ENCODE data around the gene C20orf202. TPM values are rescaled to one million over a fixed set of nuclear protein-coding genes. Genes with fewer than 3 reads are reported as not detected.

The C20orf202 gene
- total and polyA plus RNA-seq, 8 donors = 0.76 to 1.7 (median 1.3) TPM; not detected in 1

DNA sequence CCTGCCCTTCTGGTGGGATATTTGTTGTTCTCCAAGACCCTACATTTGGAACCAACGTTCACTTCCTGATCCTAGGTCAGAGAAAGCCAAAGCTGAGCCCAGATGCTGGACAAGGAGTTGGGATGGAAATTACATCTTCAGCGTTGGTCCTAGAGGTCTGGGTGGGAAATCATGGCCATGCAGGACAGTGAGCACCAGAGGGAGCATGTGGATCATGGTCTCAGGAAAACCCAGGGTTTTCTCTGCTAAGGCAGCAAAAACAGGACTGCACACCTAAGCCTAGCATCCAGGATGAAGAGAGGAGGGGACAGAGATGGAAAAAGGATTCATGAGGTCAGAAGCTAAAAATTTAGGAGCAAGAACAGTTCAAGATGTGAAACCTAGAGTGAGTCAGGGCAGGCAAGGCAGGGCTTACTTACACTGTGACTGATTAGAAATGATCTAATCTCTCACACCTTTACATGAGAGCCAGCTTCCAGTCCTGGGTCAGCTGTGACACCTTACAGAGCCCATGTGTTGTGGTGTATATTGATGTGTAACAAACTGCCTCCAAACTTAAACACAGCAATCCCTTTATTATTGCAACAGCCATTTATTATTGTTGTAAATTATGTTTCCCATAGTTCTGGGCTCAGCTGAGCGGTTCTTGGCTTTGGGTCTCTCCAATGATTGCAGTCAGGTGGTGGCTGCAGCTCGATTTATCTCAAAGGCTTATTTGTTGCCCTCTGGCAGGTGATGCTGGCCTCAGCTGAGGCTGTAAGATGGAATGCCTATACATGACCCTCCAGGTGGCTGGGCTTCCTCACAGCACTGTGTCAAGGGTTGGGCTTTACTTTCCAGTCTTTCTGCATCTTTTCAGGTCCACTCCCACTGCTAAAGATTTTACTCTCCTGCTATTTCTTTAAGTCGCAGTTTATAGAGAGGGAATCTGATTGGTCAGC lies 6.5 kb downstream of the C20orf202 start:
- H3K4me3 ChIP-seq = no peak overlapping the region
- DNase-seq = no peak
- H3K27me3 ChIP-seq = peaks cover 0 to 4% of the 10 kb centered on the region in 2 donors
- no peak for ATAC-seq
- no peaks in the 10 kb centered on the region for H3K36me3 ChIP-seq
- H3K4me1 ChIP-seq = peaks cover 0 to 3% of the 10 kb centered on the region in 2 donors
- TF ChIP-seq, protein P1, sequence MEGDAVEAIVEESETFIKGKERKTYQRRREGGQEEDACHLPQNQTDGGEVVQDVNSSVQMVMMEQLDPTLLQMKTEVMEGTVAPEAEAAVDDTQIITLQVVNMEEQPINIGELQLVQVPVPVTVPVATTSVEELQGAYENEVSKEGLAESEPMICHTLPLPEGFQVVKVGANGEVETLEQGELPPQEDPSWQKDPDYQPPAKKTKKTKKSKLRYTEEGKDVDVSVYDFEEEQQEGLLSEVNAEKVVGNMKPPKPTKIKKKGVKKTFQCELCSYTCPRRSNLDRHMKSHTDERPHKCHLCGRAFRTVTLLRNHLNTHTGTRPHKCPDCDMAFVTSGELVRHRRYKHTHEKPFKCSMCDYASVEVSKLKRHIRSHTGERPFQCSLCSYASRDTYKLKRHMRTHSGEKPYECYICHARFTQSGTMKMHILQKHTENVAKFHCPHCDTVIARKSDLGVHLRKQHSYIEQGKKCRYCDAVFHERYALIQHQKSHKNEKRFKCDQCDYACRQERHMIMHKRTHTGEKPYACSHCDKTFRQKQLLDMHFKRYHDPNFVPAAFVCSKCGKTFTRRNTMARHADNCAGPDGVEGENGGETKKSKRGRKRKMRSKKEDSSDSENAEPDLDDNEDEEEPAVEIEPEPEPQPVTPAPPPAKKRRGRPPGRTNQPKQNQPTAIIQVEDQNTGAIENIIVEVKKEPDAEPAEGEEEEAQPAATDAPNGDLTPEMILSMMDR (IDR thresholded peaks at IDR 0.05) = no peak
- intact Hi-C loops (cut with DNase I) = no loop called here
- H3K27ac ChIP-seq = no peak overlapping the region
- H3K9me3 ChIP-seq = no peaks in the 10 kb centered on the region

DNA sequence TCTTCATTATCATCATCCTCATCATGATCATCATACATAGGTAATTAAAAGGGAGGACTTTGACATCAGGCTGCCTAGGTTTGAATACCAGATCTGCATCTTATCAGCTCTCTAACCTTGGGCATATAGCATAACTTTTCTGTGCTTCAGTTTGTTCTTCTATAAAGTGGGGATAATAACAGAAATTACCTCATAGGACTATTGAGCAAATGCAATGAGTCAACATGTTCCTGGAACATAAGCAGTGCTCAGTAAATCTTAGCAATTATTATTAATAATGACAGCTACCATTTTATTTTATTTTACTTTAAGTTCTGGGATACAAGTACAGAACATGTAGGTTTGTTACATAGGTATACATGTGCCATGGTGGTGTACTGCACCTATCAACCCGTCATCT lies 7.2 kb downstream of the C20orf202 start:
- ATAC-seq (no peak), DNase-seq (no peak)
- H3K36me3 ChIP-seq = no peaks in the 10 kb centered on the region
- peaks cover 0 to 3% of the 10 kb centered on the region in 2 donors for H3K4me1 ChIP-seq
- intact Hi-C loops (cut with DNase I) = no loop called here
- H3K4me3 ChIP-seq = no peak overlapping the region
- H3K27ac ChIP-seq = no peak overlapping the region
- TF ChIP-seq, protein P1 (IDR thresholded peaks at IDR 0.05) = no peak
- peaks cover 0 to 4% of the 10 kb centered on the region in 2 donors for H3K27me3 ChIP-seq
- no peaks in the 10 kb centered on the region for H3K9me3 ChIP-seq

DNA sequence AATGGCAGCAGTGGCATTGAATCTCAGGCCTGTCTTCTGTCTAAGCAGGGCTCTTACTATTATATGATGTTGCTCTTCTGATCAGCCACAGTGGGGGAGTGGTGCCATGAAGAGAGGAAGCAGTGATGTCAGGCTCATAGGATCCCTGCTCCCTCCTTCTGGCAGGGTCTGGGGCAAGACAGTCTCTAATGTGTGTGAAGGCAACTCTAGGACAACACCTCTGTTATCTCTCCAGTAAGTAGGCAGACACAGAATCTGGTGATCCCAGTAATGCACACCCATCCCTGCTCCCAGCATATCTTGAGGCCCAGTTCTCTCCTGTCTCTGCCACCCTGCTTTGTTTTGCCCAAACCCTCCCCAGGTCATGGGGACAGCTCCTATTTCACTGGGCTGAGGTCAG lies 8.8 kb downstream of the C20orf202 start:
- intact Hi-C loops (cut with DNase I) = no loop called here
- Histone ChIP-seq H3K9me3 (no peaks in the 10 kb centered on the region), H3K4me1 (peaks cover 0 to 3% of the 10 kb centered on the region in 2 donors), H3K36me3 (no peaks in the 10 kb centered on the region), H3K27me3 (peaks cover 0 to 4% of the 10 kb centered on the region in 2 donors), H3K4me3 (no peak overlapping the region), H3K27ac (no peak overlapping the region)
- TF ChIP-seq, protein P1 (IDR thresholded peaks at IDR 0.05) = no peak
- ATAC-seq = no peak
- DNase-seq = no peak

DNA sequence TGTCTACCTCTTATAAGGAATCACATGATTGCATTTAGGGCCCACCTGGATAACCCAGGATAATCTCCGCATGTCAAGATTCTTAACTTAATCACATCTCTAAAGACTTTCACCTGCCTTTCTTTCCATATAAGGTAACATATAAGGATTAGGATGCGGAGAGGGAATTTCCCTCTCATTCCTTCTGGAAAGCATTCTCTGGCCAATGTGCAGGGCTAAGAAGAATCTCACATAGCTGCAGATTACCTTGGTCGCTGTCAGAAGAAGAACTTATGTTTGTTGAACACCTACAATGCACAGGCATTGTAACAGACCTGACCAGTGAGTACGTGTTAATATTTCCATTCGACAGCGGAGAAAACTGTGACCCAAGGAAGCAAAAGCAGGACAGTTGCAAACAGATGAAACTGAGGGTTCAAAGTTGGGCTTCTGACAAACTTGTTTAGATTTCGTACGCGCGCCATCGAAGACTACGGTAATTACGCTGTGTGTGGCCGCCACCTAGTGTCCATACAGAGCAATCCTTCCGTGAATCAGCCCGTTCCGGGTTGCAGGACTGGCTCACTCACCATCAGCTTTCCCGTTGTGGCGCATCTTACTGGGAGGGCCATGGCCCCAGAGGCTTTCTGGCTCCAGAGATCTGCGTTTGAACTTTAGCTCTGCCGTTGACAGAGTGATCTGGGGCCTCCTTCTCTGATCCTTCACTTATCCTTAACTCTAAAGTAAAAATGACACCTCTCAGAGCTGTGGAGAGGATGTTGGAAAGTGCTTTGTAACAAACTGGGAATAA lies 9.5 kb downstream of the C20orf202 start:
- no peaks in the 10 kb centered on the region for H3K9me3 ChIP-seq
- H3K4me3 ChIP-seq = no peak overlapping the region
- H3K27me3 ChIP-seq = peaks cover 0 to 4% of the 10 kb centered on the region in 2 donors
- H3K36me3 ChIP-seq = no peaks in the 10 kb centered on the region
- no peak overlapping the region for H3K27ac ChIP-seq
- peaks cover 0 to 3% of the 10 kb centered on the region in 2 donors for H3K4me1 ChIP-seq
- ATAC-seq = peak; percentile 99
- intact Hi-C loops (cut with DNase I) = no loop called here
- TF ChIP-seq, protein P1 (IDR thresholded peaks at IDR 0.05) = peak; percentile 75 to 89
- peak in 2 of 4 donors; percentile 68 to 78 for DNase-seq

DNA sequence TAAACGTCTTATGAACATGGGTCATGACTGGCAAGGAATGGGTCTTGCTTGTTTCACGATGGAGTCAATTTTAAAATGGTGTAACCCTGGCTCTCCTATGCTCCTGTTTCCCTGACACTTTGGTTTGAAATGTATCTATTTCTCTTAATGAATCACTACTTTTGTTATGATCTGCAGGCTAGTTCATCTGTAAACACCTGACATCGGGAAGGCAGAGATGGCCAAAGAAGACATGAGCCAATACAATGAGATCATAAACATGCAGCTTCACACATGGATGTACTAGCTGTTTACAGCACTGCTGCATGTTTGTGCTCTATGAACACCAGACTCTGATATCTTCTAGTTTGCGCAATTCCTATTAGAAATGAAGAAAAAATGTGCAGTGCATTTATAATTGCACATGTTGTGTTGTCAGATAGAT lies 11.6 kb downstream of the C20orf202 start:
- H3K4me3 ChIP-seq = no peak overlapping the region
- peaks cover 0 to 4% of the 10 kb centered on the region in 2 donors for H3K27me3 ChIP-seq
- peaks cover 0 to 3% of the 10 kb centered on the region in 2 donors for H3K4me1 ChIP-seq
- no peak for ATAC-seq
- TF ChIP-seq, protein P1 (IDR thresholded peaks at IDR 0.05) = no peak
- no peak for DNase-seq
- intact Hi-C loops (cut with DNase I) = no loop called here
- no peaks in the 10 kb centered on the region for H3K9me3 ChIP-seq
- no peak overlapping the region for H3K27ac ChIP-seq
- H3K36me3 ChIP-seq = no peaks in the 10 kb centered on the region
